Bronchial epithelial cell (primary cell): ENCODE results near the gene OR52J3. TPM values are rescaled to one million over a fixed set of nuclear protein-coding genes. Genes with fewer than 3 reads are reported as not detected.

Experiments
- DNase-seq: peaks from one replicate; pipeline ENCODE4 v3.0.0-alpha.2; 2010; ENCODE audit warnings: low read depth
- FAIRE-seq: peaks from 2 replicates; lab custom pipeline; 2011; peaks lifted over from hg19 to GRCh38; lab: Jason Lieb, UNC
- H3K27me3 ChIP-seq: 2 replicates; pipeline ENCODE4 v1.5.1; 2011; ENCODE audit warnings: low read length; ENCODE audit not compliant: control insufficient read depth, insufficient read depth
- H3K36me3 ChIP-seq: 2 replicates; pipeline ENCODE4 v1.5.1; 2011; ENCODE audit warnings: low read length; ENCODE audit not compliant: control insufficient read depth, insufficient read depth
- H3K4me3 ChIP-seq: 2 replicates; pipeline ENCODE4 v1.5.1; 2011; ENCODE audit warnings: mild to moderate bottlenecking, low read depth, low read length, control low read depth
- total RNA-seq: library from RNA; depleted of rRNA; stranded (reverse); fragments of >200 nt; gene quantifications from 2 replicates; pipeline ENCODE4 v1.2.1, GENCODE V29; 2014
- TF ChIP-seq, protein P1 (sequence below): IDR thresholded peaks from 2 replicates; pipeline ENCODE4 v1.5.1; 2011; ENCODE audit warnings: mild to moderate bottlenecking, moderate library complexity, low read length, control low read depth, inconsistent platforms; ENCODE audit not compliant: insufficient read depth, severe bottlenecking

Gene OR52J3
- total RNA-seq, 1 donor from 2014 or later = not detected

DNA sequence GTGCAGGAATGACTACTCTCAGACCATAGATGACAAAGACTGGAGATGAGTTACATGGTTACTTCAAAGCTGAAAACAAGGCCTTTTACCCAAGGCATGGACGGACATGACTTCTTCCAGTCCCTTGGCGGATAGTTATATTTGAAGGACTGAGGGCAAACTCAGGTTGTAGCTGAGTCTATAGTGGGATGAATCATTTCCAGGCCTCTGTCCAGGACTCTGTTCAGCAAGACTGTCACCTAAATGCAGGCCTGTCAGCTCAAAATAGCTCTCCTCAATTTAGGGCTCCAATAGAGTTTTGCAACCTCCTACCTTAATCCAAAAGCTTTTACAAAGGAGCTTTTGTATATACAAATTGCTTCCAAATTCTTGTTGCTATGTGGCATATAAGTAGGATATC lies 24.3 kb upstream of the OR52J3 start:
- FAIRE-seq = no peak
- H3K27me3 ChIP-seq = no peaks in the 10 kb centered on the region

DNA sequence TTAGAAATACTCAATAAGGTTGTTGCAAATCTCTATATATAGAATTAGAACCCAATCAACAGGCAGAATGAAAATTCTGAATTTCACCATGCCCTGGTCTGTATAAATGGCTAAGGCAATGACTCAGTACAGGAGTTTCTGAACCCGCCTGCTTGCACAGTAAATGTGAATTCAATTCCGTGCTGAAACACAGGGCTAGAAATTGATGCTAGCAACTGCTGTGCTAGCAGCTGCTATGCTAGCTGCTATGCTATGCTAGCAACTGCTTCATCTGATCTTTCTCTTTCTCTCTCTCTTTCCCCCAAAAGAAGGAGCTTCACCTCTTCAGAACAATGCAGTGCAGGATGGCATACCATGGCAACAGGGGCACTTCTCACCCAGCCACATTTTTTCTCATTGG lies 9.7 kb upstream of the OR52J3 start:
- DNase-seq = no peak

More for the DNA sequence above, 24.3 kb upstream of the OR52J3 start:
- TF ChIP-seq, protein P1, sequence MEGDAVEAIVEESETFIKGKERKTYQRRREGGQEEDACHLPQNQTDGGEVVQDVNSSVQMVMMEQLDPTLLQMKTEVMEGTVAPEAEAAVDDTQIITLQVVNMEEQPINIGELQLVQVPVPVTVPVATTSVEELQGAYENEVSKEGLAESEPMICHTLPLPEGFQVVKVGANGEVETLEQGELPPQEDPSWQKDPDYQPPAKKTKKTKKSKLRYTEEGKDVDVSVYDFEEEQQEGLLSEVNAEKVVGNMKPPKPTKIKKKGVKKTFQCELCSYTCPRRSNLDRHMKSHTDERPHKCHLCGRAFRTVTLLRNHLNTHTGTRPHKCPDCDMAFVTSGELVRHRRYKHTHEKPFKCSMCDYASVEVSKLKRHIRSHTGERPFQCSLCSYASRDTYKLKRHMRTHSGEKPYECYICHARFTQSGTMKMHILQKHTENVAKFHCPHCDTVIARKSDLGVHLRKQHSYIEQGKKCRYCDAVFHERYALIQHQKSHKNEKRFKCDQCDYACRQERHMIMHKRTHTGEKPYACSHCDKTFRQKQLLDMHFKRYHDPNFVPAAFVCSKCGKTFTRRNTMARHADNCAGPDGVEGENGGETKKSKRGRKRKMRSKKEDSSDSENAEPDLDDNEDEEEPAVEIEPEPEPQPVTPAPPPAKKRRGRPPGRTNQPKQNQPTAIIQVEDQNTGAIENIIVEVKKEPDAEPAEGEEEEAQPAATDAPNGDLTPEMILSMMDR = no peak
- Histone ChIP-seq H3K36me3 (no peaks in the 10 kb centered on the region), H3K4me3 (no peak overlapping the region)
- DNase-seq = no peak

DNA sequence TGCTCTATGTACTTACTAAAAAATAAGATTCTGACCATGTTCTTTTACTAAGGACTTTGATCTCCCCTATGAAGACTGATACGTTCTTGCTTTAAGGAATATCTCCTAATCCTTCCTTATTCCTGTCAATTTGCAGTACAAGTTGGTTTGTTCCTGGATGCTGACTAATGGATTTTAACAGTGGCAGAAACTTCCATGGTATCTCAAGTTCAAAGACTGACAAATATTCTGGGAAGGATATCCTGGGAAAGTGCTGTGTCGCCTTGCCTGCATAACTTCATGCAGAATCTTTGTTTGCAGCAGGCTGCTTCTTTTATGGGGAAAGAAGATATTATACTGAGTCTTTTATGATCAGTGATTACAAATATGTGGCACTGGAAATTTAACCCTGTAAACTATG lies 8.4 kb upstream of the OR52J3 start:
- Histone ChIP-seq H3K27me3 (no peaks in the 10 kb centered on the region), H3K4me3 (no peak overlapping the region), H3K36me3 (no peaks in the 10 kb centered on the region)
- DNase-seq (no peak), FAIRE-seq (no peak)
- TF ChIP-seq, protein P1 = no peak

More for the DNA sequence above, 9.7 kb upstream of the OR52J3 start:
- Histone ChIP-seq H3K27me3 (no peaks in the 10 kb centered on the region), H3K36me3 (no peaks in the 10 kb centered on the region), H3K4me3 (no peak overlapping the region)
- TF ChIP-seq, protein P1 = no peak
- FAIRE-seq = no peak

DNA sequence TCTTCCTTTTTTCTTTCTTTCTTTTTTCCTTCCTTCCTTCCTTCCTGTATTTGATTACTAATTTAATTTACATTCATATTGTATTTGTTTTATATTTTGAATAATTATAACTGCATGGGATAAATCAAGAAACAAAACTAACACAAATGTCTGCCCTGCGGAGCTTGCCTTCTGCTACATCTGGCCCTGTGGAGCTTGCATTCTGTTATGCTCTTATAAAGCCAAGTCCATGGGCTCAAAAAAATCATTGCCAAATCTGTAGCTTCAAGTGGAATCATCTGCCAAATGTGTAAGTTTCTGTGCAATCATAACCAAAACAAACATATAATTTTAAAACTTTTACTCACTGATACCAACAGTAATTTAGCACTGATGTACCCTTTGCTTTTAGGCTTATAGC lies 8.0 kb upstream of the OR52J3 start:
- Histone ChIP-seq H3K4me3 (no peak overlapping the region), H3K36me3 (no peaks in the 10 kb centered on the region), H3K27me3 (no peaks in the 10 kb centered on the region)
- TF ChIP-seq, protein P1 = no peak
- no peak for DNase-seq
- FAIRE-seq = no peak

DNA sequence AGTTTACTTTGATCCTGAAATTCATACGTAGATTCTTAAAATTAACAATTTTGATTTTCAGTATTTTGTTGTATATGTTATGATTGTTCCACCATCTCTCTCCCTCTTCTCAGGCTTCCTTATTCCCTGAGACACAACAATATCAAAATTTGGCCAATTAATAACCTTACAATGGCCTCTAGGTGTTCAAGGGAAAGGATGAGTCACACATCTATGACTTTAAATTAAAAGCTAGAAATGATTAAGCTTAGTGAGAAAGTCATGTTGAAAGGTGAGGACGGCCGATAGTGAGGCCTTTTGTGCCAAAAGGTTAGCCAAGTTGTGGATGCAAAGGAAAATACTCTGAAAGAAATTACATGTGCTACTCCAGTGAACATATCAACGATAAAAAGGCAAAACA lies 5.5 kb upstream of the OR52J3 start:
- FAIRE-seq (no peak), DNase-seq (peak; percentile 5)
- H3K4me3 ChIP-seq = no peak overlapping the region
- H3K36me3 ChIP-seq = no peaks in the 10 kb centered on the region
- TF ChIP-seq, protein P1 = no peak
- H3K27me3 ChIP-seq = no peaks in the 10 kb centered on the region

DNA sequence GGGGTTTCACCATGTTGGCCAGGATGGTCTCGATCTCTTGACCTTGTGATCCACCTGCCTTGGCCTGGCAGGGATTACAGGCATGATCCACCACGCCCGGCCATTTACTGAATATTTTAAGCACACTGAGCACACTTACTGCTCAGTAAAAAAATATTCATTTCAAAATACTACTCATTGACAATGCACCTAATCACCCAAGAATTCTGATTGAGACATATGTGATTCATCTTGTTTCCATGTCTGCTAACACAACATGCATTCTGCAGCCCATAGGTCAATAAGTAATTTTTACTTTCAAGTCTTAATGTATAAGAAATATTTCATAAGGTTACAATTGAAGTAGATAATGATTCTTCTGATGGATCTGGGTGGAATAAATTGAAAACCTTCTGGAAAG lies 4.2 kb upstream of the OR52J3 start:
- no peaks in the 10 kb centered on the region for H3K27me3 ChIP-seq
- FAIRE-seq (no peak), DNase-seq (peak; percentile 63)
- H3K4me3 ChIP-seq = no peak overlapping the region
- no peaks in the 10 kb centered on the region for H3K36me3 ChIP-seq
- TF ChIP-seq, protein P1 = no peak
